ENCODE measurements around the gene SIX3.
A peak's percentile ranks its signal among the peaks of the same experiment; 100 is the strongest.

SIX3 gene

GRCh38 chr2:44957656-44958327, 16.3 kb downstream of the SIX3 start:
- no peak for DNase-seq (ENCODE audit: low spot score)

GRCh38 chr2:44959855-44960254, 18.4 kb downstream of the SIX3 start:
- no peak for DNase-seq (ENCODE audit: low spot score)

- no peak for DNase-seq (ENCODE audit: low spot score)
These were observed 19.4 kb downstream of the SIX3 start for GRCh38 chr2:44960871-44961270.

GRCh38 chr2:44962176-44962695, 20.7 kb downstream of the SIX3 start:
- no peak for DNase-seq (ENCODE audit: low spot score)

GRCh38 chr2:44964752-44965236, 23.3 kb downstream of the SIX3 start:
- no peak for DNase-seq (ENCODE audit: low spot score)

GRCh38 chr2:44965684-44966083, 24.2 kb downstream of the SIX3 start:
- no peak for DNase-seq (ENCODE audit: low spot score)

GRCh38 chr2:44967056-44967455, 25.6 kb downstream of the SIX3 start:
- DNase-seq (ENCODE audit: low spot score) = no peak

- no peak for DNase-seq (ENCODE audit: low spot score)
These were observed 26.4 kb downstream of the SIX3 start for GRCh38 chr2:44967727-44968432.

- peak; percentile 25 for DNase-seq (ENCODE audit: low spot score)
These were observed 28.4 kb downstream of the SIX3 start for GRCh38 chr2:44969936-44970335.

- peak; percentile 45 for DNase-seq (ENCODE audit: low spot score)
These were observed 29.4 kb downstream of the SIX3 start for GRCh38 chr2:44970846-44971450.

- peak; percentile 31 for DNase-seq (ENCODE audit: low spot score)
These were observed 31.5 kb downstream of the SIX3 start for GRCh38 chr2:44972771-44973535.

- no peak for DNase-seq (ENCODE audit: low spot score)
These were observed 32.7 kb downstream of the SIX3 start for GRCh38 chr2:44974064-44974715.

- no peak for DNase-seq (ENCODE audit: low spot score)
These were observed 34.3 kb downstream of the SIX3 start for GRCh38 chr2:44975571-44976450.

GRCh38 chr2:44979581-44979980, 38.1 kb downstream of the SIX3 start:
- DNase-seq (ENCODE audit: low spot score) = peak; percentile 42

- DNase-seq (ENCODE audit: low spot score) = peak; percentile 50
These were observed 39.5 kb downstream of the SIX3 start for GRCh38 chr2:44980751-44981713.

- peak; percentile 81 for DNase-seq (ENCODE audit: low spot score)
These were observed 40.2 kb downstream of the SIX3 start for GRCh38 chr2:44981714-44982108.

GRCh38 chr2:44983836-44984604, 42.5 kb downstream of the SIX3 start:
- DNase-seq (ENCODE audit: low spot score) = no peak

- DNase-seq (ENCODE audit: low spot score) = no peak
These were observed 47.7 kb downstream of the SIX3 start for GRCh38 chr2:44989176-44989575.

GRCh38 chr2:44994377-44994776, 52.9 kb downstream of the SIX3 start:
- DNase-seq (ENCODE audit: low spot score) = no peak
